NCI-H510A treated with DMSO at 0.1 percent for 48 hours (cell line): ENCODE results near the gene NINL.

Experiments used
- DNase-seq: peaks from one replicate; lab custom pipeline; 2025; lab: John Stamatoyannopoulos, UW

The NINL gene

GRCh38 chr20:25499855-25500434, 85.4 kb downstream of the NINL start:
- DNase-seq = no peak

- DNase-seq = no peak
Measured at GRCh38 chr20:25499031-25499430, 86.3 kb downstream of the NINL start.

GRCh38 chr20:25498280-25498606, 87.1 kb downstream of the NINL start:
- no peak for DNase-seq

- no peak for DNase-seq
Measured at GRCh38 chr20:25497586-25498279, 87.6 kb downstream of the NINL start.

GRCh38 chr20:25496968-25497401, 88.3 kb downstream of the NINL start:
- DNase-seq = no peak

GRCh38 chr20:25496165-25496967, 89.0 kb downstream of the NINL start:
- DNase-seq = no peak

GRCh38 chr20:25495189-25495824, 90.0 kb downstream of the NINL start:
- DNase-seq = no peak

- DNase-seq = no peak
Measured at GRCh38 chr20:25494506-25495188, 90.7 kb downstream of the NINL start.

- DNase-seq = no peak
Measured at GRCh38 chr20:25493748-25494505, 91.4 kb downstream of the NINL start.

GRCh38 chr20:25493137-25493536, 92.2 kb downstream of the NINL start:
- DNase-seq = no peak

- DNase-seq = no peak
Measured at GRCh38 chr20:25491446-25492038, 93.8 kb downstream of the NINL start.

GRCh38 chr20:25490656-25491445, 94.5 kb downstream of the NINL start:
- DNase-seq = no peak

GRCh38 chr20:25489221-25489871, 96.0 kb downstream of the NINL start:
- DNase-seq = no peak

GRCh38 chr20:25487975-25488374, 97.4 kb downstream of the NINL start:
- no peak for DNase-seq

- no peak for DNase-seq
Measured at GRCh38 chr20:25487306-25487705, 98.0 kb downstream of the NINL start.

- DNase-seq = no peak
Measured at GRCh38 chr20:25486377-25486776, 99.0 kb downstream of the NINL start.

- no peak for DNase-seq
Measured at GRCh38 chr20:25485872-25486271, 99.5 kb downstream of the NINL start.

GRCh38 chr20:25484911-25485511, 100.3 kb downstream of the NINL start:
- DNase-seq = no peak

- no peak for DNase-seq
Measured at GRCh38 chr20:25484224-25484846, 101.0 kb downstream of the NINL start.
